DOHH2 (cell line): ENCODE measurements around the gene ADAMTS2.

Experiments used
- EZH2phosphoT487 ChIP-seq: fragments of 200-600 bp; sonication (generic); IDR thresholded peaks from 2 replicates; pipeline ENCODE4 v1.6.1; 2017; ENCODE audit warnings: borderline replicate concordance, mild to moderate bottlenecking, antibody characterized with exemption, low read length, moderate library complexity, mixed read lengths
- TF ChIP-seq, protein P1 (sequence below): fragments of 200-600 bp; sonication (generic); IDR thresholded peaks from one replicate; pipeline ENCODE4 v1.5.1; 2014; ENCODE audit warnings: antibody characterized with exemption, mild to moderate bottlenecking, low read depth, low read length; ENCODE audit not compliant: poor library complexity, severe bottlenecking

DNA sequence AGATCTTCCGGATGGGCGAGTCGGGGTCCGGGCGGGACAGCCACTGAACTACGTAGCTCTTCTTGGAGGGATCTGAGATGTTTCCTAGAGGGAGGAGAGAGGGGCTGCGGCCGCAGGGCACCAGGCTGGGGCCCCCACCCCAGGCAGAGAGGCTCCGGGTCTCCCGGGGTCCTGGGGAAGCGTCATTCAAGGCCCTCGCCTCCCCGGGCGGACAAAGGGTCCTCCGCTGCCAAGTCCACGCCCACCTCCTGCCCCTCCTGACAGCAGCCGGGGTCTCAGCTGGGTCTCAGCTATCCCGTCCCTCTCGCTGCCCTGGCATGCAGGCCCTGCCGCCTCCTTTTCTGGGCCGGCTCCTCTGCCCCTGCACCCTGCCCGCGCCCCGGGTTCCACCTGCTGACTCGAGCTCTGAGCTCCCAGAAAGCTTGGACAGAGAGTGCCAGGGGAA, 223.6 kb downstream of the ADAMTS2 start:
- TF ChIP-seq, protein P1, sequence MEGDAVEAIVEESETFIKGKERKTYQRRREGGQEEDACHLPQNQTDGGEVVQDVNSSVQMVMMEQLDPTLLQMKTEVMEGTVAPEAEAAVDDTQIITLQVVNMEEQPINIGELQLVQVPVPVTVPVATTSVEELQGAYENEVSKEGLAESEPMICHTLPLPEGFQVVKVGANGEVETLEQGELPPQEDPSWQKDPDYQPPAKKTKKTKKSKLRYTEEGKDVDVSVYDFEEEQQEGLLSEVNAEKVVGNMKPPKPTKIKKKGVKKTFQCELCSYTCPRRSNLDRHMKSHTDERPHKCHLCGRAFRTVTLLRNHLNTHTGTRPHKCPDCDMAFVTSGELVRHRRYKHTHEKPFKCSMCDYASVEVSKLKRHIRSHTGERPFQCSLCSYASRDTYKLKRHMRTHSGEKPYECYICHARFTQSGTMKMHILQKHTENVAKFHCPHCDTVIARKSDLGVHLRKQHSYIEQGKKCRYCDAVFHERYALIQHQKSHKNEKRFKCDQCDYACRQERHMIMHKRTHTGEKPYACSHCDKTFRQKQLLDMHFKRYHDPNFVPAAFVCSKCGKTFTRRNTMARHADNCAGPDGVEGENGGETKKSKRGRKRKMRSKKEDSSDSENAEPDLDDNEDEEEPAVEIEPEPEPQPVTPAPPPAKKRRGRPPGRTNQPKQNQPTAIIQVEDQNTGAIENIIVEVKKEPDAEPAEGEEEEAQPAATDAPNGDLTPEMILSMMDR, result no peak
- TF ChIP-seq EZH2phosphoT487, result no peak
